ENCODE results near the gene PRR30.

PRR30 gene

GRCh38 chr2:27122791-27123190 is 16.4 kb downstream of the PRR30 start:
- TF ChIP-seq YY1 (IDR thresholded peaks at IDR 0.05; ENCODE audit: low read depth) = no peak
- TF ChIP-seq ZBTB7A (IDR thresholded peaks at IDR 0.05; ENCODE audit: low read depth) = no peak
- TF ChIP-seq, protein P1, sequence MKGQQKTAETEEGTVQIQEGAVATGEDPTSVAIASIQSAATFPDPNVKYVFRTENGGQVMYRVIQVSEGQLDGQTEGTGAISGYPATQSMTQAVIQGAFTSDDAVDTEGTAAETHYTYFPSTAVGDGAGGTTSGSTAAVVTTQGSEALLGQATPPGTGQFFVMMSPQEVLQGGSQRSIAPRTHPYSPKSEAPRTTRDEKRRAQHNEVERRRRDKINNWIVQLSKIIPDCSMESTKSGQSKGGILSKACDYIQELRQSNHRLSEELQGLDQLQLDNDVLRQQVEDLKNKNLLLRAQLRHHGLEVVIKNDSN (IDR thresholded peaks at IDR 0.05) = no peak
- TF ChIP-seq EGR1 (IDR thresholded peaks at IDR 0.05) = no peak
- no peak for TF ChIP-seq TEAD4 (IDR thresholded peaks at IDR 0.05)
- no peak for TF ChIP-seq RAD21 (IDR thresholded peaks at IDR 0.05; ENCODE audit: low read depth)
- TF ChIP-seq CREB1 (IDR thresholded peaks at IDR 0.05; ENCODE audit: low read depth) = no peak
- TF ChIP-seq, protein P2, sequence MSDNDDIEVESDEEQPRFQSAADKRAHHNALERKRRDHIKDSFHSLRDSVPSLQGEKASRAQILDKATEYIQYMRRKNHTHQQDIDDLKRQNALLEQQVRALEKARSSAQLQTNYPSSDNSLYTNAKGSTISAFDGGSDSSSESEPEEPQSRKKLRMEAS (IDR thresholded peaks at IDR 0.05) = no peak
- no peak for TF ChIP-seq EP300 (IDR thresholded peaks at IDR 0.05; ENCODE audit: borderline replicate concordance)
- no peak for TF ChIP-seq CEBPB (IDR thresholded peaks at IDR 0.05)
- TF ChIP-seq, protein P3, sequence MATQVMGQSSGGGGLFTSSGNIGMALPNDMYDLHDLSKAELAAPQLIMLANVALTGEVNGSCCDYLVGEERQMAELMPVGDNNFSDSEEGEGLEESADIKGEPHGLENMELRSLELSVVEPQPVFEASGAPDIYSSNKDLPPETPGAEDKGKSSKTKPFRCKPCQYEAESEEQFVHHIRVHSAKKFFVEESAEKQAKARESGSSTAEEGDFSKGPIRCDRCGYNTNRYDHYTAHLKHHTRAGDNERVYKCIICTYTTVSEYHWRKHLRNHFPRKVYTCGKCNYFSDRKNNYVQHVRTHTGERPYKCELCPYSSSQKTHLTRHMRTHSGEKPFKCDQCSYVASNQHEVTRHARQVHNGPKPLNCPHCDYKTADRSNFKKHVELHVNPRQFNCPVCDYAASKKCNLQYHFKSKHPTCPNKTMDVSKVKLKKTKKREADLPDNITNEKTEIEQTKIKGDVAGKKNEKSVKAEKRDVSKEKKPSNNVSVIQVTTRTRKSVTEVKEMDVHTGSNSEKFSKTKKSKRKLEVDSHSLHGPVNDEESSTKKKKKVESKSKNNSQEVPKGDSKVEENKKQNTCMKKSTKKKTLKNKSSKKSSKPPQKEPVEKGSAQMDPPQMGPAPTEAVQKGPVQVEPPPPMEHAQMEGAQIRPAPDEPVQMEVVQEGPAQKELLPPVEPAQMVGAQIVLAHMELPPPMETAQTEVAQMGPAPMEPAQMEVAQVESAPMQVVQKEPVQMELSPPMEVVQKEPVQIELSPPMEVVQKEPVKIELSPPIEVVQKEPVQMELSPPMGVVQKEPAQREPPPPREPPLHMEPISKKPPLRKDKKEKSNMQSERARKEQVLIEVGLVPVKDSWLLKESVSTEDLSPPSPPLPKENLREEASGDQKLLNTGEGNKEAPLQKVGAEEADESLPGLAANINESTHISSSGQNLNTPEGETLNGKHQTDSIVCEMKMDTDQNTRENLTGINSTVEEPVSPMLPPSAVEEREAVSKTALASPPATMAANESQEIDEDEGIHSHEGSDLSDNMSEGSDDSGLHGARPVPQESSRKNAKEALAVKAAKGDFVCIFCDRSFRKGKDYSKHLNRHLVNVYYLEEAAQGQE (IDR thresholded peaks at IDR 0.05; ENCODE audit: low read depth) = no peak
- TF ChIP-seq FOXM1 (IDR thresholded peaks at IDR 0.05; ENCODE audit: borderline replicate concordance, low read depth) = no peak
- TF ChIP-seq TAF1 (IDR thresholded peaks at IDR 0.05; ENCODE audit: low read depth) = no peak
- TF ChIP-seq TCF12 (IDR thresholded peaks at IDR 0.05; ENCODE audit: low read depth) = no peak
- no peak for TF ChIP-seq NFIC (IDR thresholded peaks at IDR 0.05)

- no peak for TF ChIP-seq RAD21 (IDR thresholded peaks at IDR 0.05; ENCODE audit: low read depth)
- TF ChIP-seq, protein P3 (IDR thresholded peaks at IDR 0.05; ENCODE audit: low read depth) = no peak
- TF ChIP-seq EP300 (IDR thresholded peaks at IDR 0.05; ENCODE audit: borderline replicate concordance) = no peak
- no peak for TF ChIP-seq TEAD4 (IDR thresholded peaks at IDR 0.05)
- TF ChIP-seq TCF12 (IDR thresholded peaks at IDR 0.05; ENCODE audit: low read depth) = no peak
- TF ChIP-seq, protein P1 (IDR thresholded peaks at IDR 0.05) = no peak
- no peak for TF ChIP-seq YY1 (IDR thresholded peaks at IDR 0.05; ENCODE audit: low read depth)
- TF ChIP-seq, protein P2 (IDR thresholded peaks at IDR 0.05) = no peak
- no peak for TF ChIP-seq CEBPB (IDR thresholded peaks at IDR 0.05)
- TF ChIP-seq NFIC (IDR thresholded peaks at IDR 0.05) = no peak
- TF ChIP-seq FOXM1 (IDR thresholded peaks at IDR 0.05; ENCODE audit: borderline replicate concordance, low read depth) = no peak
- TF ChIP-seq EGR1 (IDR thresholded peaks at IDR 0.05) = no peak
- no peak for TF ChIP-seq TAF1 (IDR thresholded peaks at IDR 0.05; ENCODE audit: low read depth)
Measured at GRCh38 chr2:27121906-27122305, 17.3 kb downstream of the PRR30 start.

- no peak for TF ChIP-seq FOXM1 (IDR thresholded peaks at IDR 0.05; ENCODE audit: borderline replicate concordance, low read depth)
- no peak for TF ChIP-seq NFIC (IDR thresholded peaks at IDR 0.05)
- TF ChIP-seq, protein P2 (IDR thresholded peaks at IDR 0.05) = peak; percentile 95
- TF ChIP-seq TEAD4 (IDR thresholded peaks at IDR 0.05) = no peak
- TF ChIP-seq EP300 (IDR thresholded peaks at IDR 0.05; ENCODE audit: borderline replicate concordance) = 0 out of 2 replicates have a peak, but pooled peaks have one; percentile 13
- TF ChIP-seq TAF1 (IDR thresholded peaks at IDR 0.05; ENCODE audit: low read depth) = no peak
- no peak for TF ChIP-seq CEBPB (IDR thresholded peaks at IDR 0.05)
- no peak for TF ChIP-seq RAD21 (IDR thresholded peaks at IDR 0.05; ENCODE audit: low read depth)
Measured at GRCh38 chr2:27118525-27119329, 20.5 kb downstream of the PRR30 start, which contains the start of gene CGREF1. Gene CGREF1 (minus strand): TSS chr2:27119128. CDS start chr2:27104366, 14,762 bp downstream.

- no peak for TF ChIP-seq ZBTB7A (IDR thresholded peaks at IDR 0.05; ENCODE audit: low read depth)
- TF ChIP-seq TCF12 (IDR thresholded peaks at IDR 0.05; ENCODE audit: low read depth) = no peak
- TF ChIP-seq EP300 (IDR thresholded peaks at IDR 0.05; ENCODE audit: borderline replicate concordance) = no peak
- TF ChIP-seq, protein P3 (IDR thresholded peaks at IDR 0.05; ENCODE audit: low read depth) = no peak
- no peak for TF ChIP-seq CREB1 (IDR thresholded peaks at IDR 0.05; ENCODE audit: low read depth)
- no peak for TF ChIP-seq TEAD4 (IDR thresholded peaks at IDR 0.05)
- TF ChIP-seq, protein P2 (IDR thresholded peaks at IDR 0.05) = no peak
Measured at GRCh38 chr2:27117995-27118524, 21.1 kb downstream of the PRR30 start.
